Measurements from ENCODE around the gene ARFGAP2.

The ARFGAP2 gene

GRCh38 chr11:47147250-47147649, 29.4 kb downstream of the ARFGAP2 start:
- no peak for DNase-seq

GRCh38 chr11:47144541-47144940, 32.1 kb downstream of the ARFGAP2 start:
- no peak for DNase-seq

DNA sequence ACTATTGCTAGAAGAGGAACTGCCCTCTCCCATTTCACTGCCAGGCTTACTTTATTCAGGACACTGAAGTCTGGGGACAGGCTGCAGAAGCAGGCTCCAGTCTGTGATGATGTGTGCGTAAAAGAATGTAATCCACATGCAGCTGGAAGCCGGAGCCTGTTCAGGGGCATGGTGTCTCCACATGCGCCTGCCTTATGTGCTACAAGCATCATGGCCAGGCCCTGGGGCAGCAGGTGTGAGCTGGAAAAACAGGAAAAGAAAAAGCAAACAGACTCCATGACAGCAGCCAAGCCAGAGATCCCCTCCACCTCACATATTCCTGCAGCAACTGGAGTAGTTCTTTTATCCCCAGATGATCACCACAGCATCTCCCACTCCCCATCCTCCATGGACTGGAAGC, 33.4 kb downstream of the ARFGAP2 start:
- DNase-seq: no peak

- DNase-seq: no peak
Measured at GRCh38 chr11:47139878-47140277, 36.8 kb downstream of the ARFGAP2 start.

DNA sequence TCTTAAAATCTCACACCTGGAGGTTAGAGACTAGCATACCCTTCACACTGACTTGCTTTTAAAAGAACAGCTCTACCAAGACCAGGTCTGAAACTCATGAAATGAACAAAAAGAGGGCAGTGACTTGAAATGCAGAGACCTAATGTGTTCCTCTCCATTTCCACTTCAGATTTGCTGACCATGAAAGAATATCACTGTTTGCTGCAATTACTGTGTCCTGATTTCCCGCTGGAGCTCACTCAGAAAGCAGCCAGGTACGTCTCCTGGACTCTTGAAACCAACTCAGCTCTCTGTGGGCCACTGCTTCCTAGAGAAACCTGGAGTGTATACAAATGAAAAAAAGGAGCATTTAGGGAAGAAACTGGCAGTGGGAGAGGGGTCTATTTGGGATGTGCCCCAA, 39.2 kb downstream of the ARFGAP2 start:
- no peak for DNase-seq

- no peak for DNase-seq
Measured at GRCh38 chr11:47136921-47137320, 39.8 kb downstream of the ARFGAP2 start.

DNA sequence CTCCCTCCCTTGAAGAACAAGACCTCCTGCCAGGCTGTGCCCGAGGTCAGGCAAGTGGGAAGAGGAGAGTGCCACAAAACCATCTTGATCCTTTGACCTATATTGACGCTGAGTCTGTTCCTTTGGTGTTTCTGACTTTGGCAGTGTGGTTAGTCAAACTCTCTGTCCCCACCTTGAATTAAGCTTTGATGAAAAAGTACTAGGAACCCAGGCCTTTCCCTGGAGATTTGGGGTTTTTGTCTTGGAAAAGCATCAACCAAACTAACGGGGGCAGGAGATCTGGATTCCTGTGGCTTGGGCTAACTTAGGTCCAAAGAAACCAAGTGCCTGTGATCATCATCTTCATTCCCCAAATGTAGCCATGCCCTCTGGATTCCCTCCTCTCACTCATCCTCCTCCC, 40.4 kb downstream of the ARFGAP2 start:
- no peak for DNase-seq

DNA sequence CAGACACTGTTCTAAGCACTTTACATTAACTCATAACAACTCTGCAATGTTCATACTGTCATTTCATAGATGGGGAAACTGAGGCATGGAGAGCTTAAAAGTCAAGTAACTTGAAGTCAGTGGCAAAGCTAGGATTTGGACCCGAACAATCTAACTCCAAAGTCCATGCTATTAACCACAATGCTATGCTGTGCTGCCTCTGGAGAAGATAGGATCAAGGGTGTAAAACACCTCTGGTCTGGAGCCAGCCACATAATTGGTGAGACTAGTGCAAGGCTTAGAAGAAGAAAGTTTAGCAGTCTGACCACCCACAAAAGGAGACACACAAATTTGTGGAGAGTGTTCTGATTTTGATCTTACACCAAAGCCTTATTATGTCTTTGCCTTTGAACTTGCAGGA, 43.7 kb downstream of the ARFGAP2 start:
- DNase-seq: no peak

DNA sequence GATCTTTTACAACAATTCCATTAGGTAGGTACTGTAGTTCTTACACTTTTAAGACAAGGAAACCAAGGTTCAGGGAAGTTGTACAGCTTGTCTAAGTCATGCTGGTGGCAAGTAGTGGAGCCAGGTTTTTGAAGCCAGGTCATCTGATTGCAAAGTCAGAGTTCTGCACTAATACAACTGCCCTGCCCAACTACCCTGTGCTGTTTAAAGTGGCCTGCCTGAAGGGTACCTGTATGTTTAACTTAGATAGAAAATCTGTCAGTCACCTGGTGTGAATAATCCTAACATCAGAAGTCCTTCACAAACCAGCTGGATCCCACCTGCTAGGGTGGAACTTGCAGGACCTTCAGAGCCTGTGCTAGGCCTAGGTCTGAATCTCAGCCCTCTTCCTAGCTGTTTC, 44.2 kb downstream of the ARFGAP2 start:
- DNase-seq: no peak

- no peak for DNase-seq
Measured at GRCh38 chr11:47131136-47131535, 45.5 kb downstream of the ARFGAP2 start.

DNA sequence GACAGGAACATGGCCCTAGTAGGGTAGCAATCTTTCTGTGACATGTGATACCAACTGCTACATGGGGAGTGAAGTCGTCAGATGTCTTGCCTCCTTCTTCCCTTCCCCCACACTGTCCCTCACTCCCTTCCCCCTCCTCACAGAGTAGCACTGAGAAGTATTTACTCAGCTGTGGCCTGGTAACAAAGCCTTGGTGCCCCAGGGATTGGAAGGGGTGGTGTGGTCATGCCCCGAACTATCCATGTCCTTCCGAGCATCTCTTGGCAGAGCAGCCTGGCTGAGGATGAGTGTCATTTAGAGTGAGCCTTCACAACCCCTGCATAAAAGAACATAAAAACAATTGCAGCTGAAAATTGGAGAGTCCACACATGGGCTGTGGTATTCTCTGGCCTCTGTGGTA, 46.1 kb downstream of the ARFGAP2 start:
- DNase-seq: no peak

- DNase-seq: no peak
Measured at GRCh38 chr11:47127213-47127612, 49.5 kb downstream of the ARFGAP2 start.

GRCh38 chr11:47125083-47125482, 51.6 kb downstream of the ARFGAP2 start:
- no peak for DNase-seq

DNA sequence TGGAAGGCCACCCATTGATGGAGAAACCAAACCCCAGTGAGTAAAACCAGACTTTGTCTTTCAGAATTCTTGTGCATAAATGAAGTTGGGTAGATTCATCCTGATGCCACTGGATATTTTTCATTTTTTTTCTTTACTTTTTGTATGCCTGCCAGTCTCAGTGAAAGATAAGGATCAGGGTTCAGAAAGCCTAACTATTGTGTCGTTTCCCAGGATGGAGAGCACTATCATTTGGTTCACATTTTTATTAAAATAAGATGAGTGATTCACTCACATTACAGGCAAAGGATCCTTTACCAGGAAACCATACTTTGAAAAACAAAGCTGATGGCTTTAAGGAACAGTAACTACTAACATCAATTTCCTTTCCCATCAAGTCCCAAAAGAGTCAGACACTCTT, 52.0 kb downstream of the ARFGAP2 start:
- DNase-seq: no peak

DNA sequence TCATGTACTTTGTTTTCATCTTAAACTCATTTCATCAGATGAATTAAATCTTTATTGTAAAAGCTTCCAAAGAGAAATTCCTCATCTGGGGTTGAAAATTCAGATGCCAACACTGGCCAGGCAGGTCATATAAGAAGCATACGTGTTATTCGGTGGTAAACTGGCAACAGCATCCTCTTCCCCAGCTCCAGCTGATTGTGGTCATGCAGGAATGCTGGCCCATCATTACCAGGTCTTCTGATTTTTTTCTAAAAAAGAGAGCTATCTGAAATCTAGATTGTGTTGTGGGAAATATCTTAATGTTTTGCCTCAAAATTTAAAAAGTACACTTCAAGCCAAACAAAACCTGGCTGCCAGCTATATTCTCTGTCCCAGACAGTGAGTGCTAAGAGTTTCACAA, 53.6 kb downstream of the ARFGAP2 start:
- no peak for DNase-seq

DNA sequence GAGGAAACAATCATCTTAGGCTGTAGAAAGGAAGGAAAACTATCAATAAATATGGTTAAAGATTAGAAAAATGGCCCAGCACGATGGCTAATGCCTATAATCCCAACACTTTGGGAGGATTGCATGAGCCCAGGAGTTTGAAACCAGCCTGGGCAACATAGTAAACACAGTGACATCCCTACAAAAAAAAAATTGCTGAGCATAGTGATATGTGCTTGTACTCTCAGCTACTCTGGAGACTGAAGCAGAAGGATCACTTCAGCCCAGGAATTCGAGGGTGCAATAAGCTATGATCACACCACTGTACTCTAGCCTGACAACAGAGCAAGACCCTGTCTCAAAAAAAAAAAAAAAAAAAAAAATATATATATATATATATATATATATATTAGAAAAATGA, 54.9 kb downstream of the ARFGAP2 start:
- no peak for DNase-seq

DNA sequence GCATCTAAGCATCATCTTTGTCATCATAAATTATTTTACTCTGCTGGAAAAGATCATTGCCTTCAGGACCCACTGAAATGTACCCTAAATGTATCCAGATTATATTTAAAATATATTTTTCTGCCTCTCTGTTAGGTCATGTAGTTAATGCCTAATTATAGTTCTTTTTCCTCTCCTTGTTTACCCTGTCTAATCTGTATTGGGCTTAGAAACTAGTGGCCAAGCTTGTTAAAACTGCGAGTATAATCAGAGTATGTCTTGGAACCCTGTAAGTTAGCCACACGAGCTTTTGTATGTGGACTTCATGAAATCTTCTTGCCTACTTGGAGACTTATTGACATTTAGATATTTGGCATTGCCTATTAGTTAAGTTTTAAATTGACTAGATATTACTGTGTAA, 55.6 kb downstream of the ARFGAP2 start:
- no peak for DNase-seq

DNA sequence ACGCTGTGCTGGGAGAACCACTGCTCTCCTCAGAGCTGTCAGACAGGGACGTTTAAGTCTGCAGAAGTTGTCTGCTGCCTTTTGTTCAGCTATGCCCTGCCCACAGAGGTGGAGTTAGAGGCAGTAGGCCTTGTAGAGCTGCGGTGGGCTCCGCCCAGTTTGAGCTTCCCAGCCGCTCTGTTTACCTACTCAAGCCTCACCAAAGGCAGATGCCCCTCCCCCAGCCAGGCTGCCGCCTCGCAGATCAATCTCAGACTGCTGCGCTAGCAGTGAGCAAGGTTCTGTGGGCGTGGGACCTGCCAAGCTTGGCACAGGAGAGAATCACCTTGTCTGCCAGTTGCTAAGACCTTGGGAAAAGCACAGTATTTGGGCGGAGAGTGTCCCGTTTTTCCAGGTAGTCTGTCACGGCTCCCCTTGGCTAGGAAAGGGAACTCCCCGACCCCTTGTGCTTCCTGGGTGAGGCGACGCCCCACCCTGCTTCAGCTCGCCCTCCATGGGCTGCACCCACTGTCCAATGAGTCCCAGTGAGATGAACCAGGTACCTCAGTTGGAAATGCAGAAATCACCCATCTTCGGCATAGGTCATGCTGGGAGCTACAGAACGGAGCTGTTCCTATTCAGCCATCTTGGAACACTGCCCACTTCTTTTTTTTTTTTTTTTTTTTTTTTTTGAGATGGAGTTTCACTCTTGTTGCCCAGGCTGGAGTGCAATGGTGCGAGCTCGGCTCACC, 57.6 kb downstream of the ARFGAP2 start:
- DNase-seq: peak; percentile 71

All from CD4-positive, alpha-beta T cell treated with Interleukin-6 for 4 hours (primary cell).